Measurements from ENCODE around the gene OR6M1. TPM values are rescaled to one million over a fixed set of nuclear protein-coding genes. Genes with fewer than 3 reads are reported as not detected.

The OR6M1 gene
- total and polyA plus RNA-seq, 2 of the 4 experiments (the other 2 are of a cell fraction), result not detected

GRCh38 chr11:123822599-123822998 is 16.4 kb upstream of the OR6M1 start:
- Histone ChIP-seq H3K4me1 (ENCODE audit: control insufficient read depth, insufficient read depth, low read length) (no peaks in the 10 kb centered on the region), H3K4me2 (ENCODE audit: low read depth, low read length) (no peak overlapping the region), H2AK9ac (replicated peaks; ENCODE audit: low read depth, low read length, poor library complexity) (no peak overlapping the region), H2BK5ac (ENCODE audit: low read depth, low read length, poor library complexity, severe bottlenecking) (no peak overlapping the region), H3K9ac (ENCODE audit: low read depth, low read length) (no peak overlapping the region), H3K27ac (ENCODE audit: insufficient read depth, low read length) (no peak overlapping the region), H3K23ac (ENCODE audit: low read depth, low read length) (no peak overlapping the region), H3K4me3 (ENCODE audit: insufficient read depth, low read depth, low read length) (no peak overlapping the region), H3K36me3 (ENCODE audit: control insufficient read depth, insufficient read depth, low read length) (no peaks in the 10 kb centered on the region), H2AFZ (replicated peaks; ENCODE audit: low read length, poor library complexity) (no peak overlapping the region), H3K27me3 (ENCODE audit: control insufficient read depth, insufficient read depth, low read length) (no peaks in the 10 kb centered on the region), H4K91ac (ENCODE audit: insufficient read depth, low read depth, low read length) (no peak overlapping the region), H3K56ac (ENCODE audit: extremely low read depth, insufficient read depth, low read length) (no peak overlapping the region), H3K14ac (replicated peaks; ENCODE audit: low read depth, low read length) (no peak overlapping the region), H4K5ac (ENCODE audit: low read depth, low read length) (no peak overlapping the region), H2AK5ac (ENCODE audit: low read depth, low read length) (no peak overlapping the region), H3K9me3 (ENCODE audit: control insufficient read depth, insufficient read depth, low read length) (no peaks in the 10 kb centered on the region), H3K9me1 (ENCODE audit: insufficient read depth, low read length) (no peaks in the 10 kb centered on the region), H4K20me1 (ENCODE audit: insufficient read depth, low read length) (no peaks in the 10 kb centered on the region), H2BK120ac (ENCODE audit: low read depth, low read length) (no peak overlapping the region), H3K79me1 (ENCODE audit: low read depth in 1 of 2, low read length in 2 of 2) (no peaks in the 10 kb centered on the region), H2BK20ac (ENCODE audit: low read depth, low read length) (no peak overlapping the region), H2BK15ac (ENCODE audit: low read depth, low read length) (no peak overlapping the region), H3K4ac (ENCODE audit: low read depth, low read length) (no peak overlapping the region), H4K8ac (ENCODE audit: low read depth in 2 of 2, low read length in 2 of 2) (no peak overlapping the region), H3K18ac (ENCODE audit: low read depth, low read length) (no peak overlapping the region)
- in situ Hi-C loops (cut with MboI; ENCODE audit: low sequenced_read_pairs) (no loop called here), dilution Hi-C loops (cut with HindIII; ENCODE audit: low sequenced_read_pairs, unreplicated experiment) (no loop called here), intact Hi-C loops (cut with micrococcal nuclease) (no loop called here)
- POLR2A ChIA-PET (ENCODE audit: unreplicated experiment), result no interaction called here
- CTCF ChIA-PET, result no interaction called here
- no peak for ATAC-seq (ENCODE audit: low read depth)
- no TSS peak for BruUV-seq (replicated peaks)
- 0% methylated on average over 1 of the region's 3 CpGs; no CpG with 5 or more reads in 1 of the 2 experiments for WGBS, 2 experiments (ENCODE audit: extremely low coverage in 2 of 2, insufficient read length in 1 of 2)
- TF ChIP-seq MAFK (IDR thresholded peaks at IDR 0.05; ENCODE audit: low read depth, low read length), result no peak
- TF ChIP-seq CEBPB (IDR thresholded peaks at IDR 0.05; ENCODE audit: low read depth, low read length), result no peak
- TF ChIP-seq NFE2L2 (IDR thresholded peaks at IDR 0.05; ENCODE audit: low read depth, low read length), result no peak
- TF ChIP-seq ELK1 (IDR thresholded peaks at IDR 0.05; ENCODE audit: borderline replicate concordance, low read depth, low read length), result no peak
- no peak for TF ChIP-seq RFX5 (IDR thresholded peaks at IDR 0.05; ENCODE audit: low read depth, low read length)
- no peak for TF ChIP-seq MXI1 (IDR thresholded peaks at IDR 0.05; ENCODE audit: borderline replicate concordance, low read depth, low read length)
- no peak for TF ChIP-seq BHLHE40 (IDR thresholded peaks at IDR 0.05; ENCODE audit: low read depth, low read length)
- TF ChIP-seq SMC3 (IDR thresholded peaks at IDR 0.05; ENCODE audit: low read depth, low read length), result no peak
- TF ChIP-seq POLR2A (IDR thresholded peaks at IDR 0.05; ENCODE audit: low read depth, low read length), result no peak
- TF ChIP-seq FOS (IDR thresholded peaks at IDR 0.05; ENCODE audit: low read depth, low read length), result no peak
- no peak for TF ChIP-seq RAD21 (IDR thresholded peaks at IDR 0.05; ENCODE audit: low read length)
- no peak for TF ChIP-seq USF2 (IDR thresholded peaks at IDR 0.05; ENCODE audit: low read depth, low read length)
- DNase-seq, result no peak
